NCI-H526 treated with DMSO at 0.1 percent for 48 hours (cell line): ENCODE results near the gene CPLX3.

Source experiments
- DNase-seq: peaks from one replicate; lab custom pipeline; 2025; lab: John Stamatoyannopoulos, UW

Gene CPLX3

GRCh38 chr15:74788042-74788682 lies 38.3 kb upstream of the CPLX3 start:
- DNase-seq: peak; percentile 66

DNA sequence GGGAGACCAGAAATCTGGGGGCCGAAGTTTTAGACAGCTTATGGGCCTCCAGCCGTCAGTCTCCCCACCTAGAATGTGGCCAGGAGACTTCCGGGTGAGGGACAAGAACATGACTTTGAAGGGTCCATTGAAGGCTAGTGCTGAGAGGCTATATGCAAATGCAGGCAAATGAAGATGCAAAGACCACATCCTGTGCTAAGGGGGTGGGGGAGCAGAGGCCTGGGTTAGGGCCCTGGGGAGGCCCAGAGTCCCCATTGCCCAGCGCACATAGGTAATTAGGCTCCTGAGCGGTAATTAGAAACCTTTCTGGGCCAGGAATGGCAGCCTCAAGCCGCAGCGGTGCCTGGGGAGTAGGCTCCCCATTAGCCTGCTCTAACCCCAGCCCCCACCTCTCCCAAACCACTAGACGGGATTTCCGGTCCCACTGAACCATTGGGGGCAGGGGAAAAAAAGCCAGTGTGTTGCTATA lies 37.7 kb upstream of the CPLX3 start:
- DNase-seq: peak; percentile 98

GRCh38 chr15:74789171-74789631 lies 37.2 kb upstream of the CPLX3 start:
- DNase-seq: peak; percentile 68

- no peak for DNase-seq
Observed at GRCh38 chr15:74789741-74790079, 36.7 kb upstream of the CPLX3 start.

DNA sequence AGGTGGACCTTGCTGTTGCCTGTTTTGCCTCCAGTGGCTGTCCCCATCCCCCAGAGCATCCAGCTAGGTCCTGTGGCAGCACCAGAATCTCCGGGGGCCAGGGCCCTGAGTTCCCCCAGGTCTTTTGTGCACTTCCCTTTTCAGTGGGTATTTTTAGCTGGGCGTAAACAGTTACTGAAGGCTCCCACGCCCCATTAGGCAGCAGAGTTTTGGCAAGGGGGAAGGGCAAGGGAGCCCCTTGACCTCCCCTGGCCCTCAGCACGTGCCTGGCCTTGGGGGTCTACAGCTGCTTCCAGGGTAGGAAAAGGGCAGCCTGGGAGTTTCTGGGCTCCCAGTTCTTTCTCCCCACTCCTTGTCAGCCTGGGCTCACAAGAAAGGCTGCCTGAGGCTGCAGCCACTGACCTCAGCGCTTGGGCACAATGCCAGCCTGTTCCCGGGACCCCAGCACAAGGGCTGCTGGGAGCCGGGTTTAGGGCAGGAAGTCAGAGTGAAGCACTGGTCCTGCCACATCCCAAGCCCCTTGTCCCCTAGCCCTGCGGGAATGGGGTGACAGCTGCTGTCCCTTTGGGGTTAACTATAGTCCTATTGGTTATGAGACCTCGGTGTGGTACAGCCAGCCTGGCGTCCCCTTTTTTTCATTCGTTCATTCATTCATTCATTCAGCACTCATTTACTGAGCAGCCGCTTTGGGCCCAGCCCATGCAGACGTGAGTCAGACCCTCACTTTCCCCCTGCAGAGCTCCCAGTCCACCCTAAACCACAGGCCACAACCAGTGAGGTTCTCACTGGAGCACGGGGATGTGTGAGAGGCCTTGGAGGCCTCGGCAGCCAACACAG lies 36.1 kb upstream of the CPLX3 start:
- DNase-seq: no peak

- DNase-seq: no peak
Observed at GRCh38 chr15:74791007-74791406, 35.4 kb upstream of the CPLX3 start.

- DNase-seq: no peak
Observed at GRCh38 chr15:74791667-74792066, 34.8 kb upstream of the CPLX3 start.

DNA sequence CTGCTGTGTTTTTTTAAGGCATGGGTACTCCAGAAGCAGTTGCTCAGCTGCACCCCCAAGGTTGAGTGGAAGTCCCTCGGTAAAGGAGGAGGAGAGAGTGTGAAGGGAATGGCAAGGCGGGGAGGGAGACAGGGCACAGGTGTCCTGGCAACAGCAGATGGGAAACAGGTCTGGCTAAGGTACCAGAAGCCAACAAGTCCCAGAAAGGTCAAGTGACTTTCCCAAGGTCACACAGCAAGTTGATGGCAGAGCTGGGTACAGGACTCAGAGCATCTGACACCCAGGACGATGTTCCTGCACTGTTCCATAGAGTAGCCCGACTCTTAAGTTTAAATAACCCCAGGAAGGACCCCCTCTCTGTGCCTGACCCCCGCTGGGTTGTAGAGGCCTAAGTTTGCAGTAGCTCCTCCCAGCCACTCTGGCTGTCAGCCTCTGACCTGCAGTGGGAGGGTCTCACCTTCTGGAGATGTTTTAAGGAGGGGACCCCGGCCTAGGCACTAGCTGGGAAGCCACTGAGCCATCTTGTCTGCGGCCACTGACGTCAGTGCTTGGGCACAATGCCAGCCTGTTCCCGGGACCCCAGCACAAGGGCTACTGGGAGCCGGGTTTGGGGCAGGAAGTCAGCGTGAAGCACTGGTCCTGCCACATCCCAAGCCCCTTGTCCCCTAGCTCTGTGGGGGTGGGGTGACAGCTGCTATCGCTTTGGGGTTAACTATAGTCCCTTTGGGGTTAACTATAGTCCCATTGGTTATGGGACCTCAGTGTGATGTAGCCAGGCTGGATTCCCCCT lies 34.0 kb upstream of the CPLX3 start:
- no peak for DNase-seq

DNA sequence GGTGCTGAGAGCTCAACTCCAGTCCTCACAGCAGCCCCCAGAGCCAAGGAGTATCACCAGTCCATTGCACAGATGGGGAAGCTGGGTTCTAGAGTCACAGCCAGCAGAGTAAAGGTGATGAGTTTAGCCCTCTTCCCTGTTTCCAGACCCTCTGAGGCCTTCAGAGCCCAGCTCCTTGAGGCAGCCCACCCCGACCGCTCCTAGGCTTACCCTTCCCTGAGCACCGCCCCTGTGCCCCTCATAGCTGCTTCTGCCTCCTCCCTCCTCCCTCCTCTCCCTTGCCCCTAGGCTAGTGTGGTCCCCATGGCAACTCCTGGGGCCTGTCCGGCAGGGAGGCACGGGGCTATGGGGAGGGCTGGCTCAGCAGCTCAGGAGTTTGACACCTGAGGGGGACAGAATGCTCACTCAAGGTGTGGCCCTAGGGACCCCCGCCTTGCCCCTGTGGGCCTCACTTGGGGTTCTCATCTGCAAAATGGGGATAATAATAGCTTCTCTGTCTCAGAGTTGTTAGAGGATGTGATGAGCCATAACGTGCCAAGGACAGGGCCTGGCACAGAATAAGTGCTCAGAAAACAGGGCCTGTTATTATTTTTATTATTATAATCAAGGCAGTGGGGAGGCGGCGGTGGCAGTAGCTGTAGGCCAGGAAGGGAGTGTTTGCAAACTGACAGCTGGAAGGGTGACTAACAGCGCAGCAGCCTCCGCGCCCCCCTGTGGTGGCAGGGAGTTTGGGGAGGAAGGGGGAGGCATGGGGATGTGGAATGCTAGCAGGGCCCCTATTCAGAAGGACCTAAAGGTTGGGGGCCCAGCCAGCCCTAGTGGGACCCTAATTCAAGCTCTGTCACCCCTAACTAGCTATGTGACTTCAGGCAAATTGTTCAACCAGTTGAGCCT lies 33.0 kb upstream of the CPLX3 start:
- DNase-seq: no peak

GRCh38 chr15:74794248-74794969 lies 32.0 kb upstream of the CPLX3 start:
- no peak for DNase-seq

- no peak for DNase-seq
Observed at GRCh38 chr15:74794970-74795349, 31.5 kb upstream of the CPLX3 start.

DNA sequence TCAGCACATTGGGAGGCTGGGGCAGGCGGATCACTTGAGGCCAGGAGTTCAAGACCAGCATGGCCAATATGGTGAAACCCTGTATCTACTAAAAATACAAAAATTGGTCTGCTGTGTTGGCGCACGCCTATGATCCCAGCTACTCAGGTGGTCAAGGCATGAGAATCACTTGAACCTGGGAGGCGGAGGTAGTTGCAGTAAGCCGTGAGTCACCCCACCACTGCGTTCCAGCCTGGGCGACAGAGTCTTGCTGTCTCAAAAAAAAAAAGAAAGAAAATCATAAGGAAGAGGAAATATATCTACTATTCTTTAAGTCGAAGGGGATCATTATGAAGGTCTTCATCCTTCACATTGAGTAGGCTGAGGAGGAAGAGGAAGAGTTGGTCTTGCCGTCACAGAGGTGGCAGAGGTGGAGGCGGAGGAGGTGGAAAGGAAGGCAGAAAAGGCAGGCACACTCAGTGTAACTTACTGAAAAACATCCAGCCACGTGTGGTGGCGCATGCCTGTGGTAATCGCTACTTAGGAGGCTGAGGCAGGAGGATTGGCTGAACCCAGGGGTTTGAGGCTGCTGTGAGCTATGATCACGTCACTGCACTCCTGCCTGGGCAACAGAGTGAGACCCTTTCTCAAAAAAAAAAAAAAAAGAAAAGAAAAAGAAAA lies 30.3 kb upstream of the CPLX3 start:
- no peak for DNase-seq

DNA sequence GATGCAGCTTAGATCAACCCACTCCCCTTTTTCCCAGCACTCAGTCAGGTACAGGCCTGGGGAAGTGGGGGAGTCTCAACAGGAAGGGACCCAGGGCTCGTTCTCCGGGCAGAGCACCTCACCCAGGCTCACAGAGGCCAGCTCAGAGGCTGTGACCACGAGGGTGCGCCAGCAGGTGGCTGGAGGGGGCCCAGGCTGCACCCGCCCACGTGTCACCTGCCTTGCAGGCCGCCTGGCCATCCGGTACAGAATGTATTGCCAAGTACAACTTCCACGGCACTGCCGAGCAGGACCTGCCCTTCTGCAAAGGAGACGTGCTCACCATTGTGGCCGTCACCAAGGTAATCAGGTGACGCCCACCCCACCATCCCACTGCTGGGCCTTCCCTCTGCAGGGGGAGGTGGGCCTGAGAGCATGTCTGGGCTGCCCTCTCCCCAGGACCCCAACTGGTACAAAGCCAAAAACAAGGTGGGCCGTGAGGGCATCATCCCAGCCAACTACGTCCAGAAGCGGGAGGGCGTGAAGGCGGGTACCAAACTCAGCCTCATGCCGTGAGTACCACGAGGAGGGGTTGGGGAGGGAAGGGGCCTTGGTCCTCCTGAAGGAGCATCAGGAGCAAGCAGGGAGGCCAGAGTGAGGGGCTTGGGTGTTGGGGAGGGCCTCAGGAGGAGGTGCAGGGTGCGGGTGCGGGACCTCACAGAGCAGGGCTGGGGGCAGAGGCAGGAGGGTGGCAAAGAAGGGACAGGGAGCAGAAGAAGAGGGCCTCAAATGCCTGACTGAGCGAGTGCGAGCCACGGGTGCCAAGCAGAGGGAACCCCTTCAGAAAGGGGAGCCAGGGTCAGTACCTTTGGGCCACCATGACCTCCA lies 27.8 kb upstream of the CPLX3 start:
- no peak for DNase-seq

- no peak for DNase-seq
Observed at GRCh38 chr15:74799255-74799855, 27.1 kb upstream of the CPLX3 start.

- peak; percentile 41 for DNase-seq
Observed at GRCh38 chr15:74799856-74800558, 26.4 kb upstream of the CPLX3 start.

GRCh38 chr15:74800559-74801094 lies 25.8 kb upstream of the CPLX3 start:
- no peak for DNase-seq

DNA sequence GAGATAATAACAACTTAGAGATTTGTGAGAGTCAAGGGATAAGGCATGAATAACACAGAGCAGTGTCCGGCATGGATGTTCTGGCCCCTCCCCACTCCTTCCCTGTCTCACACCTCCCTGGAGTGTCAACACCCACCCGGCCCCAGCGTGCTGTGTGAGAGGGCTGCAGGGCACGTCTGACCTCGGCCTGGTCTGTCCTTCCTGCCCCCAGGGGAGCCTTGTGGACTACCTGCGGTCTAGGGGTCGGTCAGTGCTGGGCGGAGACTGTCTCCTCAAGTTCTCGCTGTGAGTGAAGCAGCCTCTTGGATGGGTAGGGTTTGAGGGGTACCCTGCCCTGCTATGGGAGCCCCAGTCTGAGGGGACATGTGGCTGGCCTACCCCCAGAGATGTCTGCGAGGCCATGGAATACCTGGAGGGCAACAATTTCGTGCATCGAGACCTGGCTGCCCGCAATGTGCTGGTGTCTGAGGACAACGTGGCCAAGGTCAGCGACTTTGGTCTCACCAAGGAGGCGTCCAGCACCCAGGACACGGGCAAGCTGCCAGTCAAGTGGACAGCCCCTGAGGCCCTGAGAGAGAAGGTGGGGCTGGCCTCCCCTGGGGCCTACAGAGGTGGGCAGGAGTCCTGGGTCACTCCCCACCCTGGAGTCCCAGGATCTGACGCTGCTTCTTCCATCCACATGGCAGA lies 25.0 kb upstream of the CPLX3 start:
- DNase-seq: no peak

- no peak for DNase-seq
Observed at GRCh38 chr15:74802290-74802689, 24.1 kb upstream of the CPLX3 start.
